Middle frontal gyrus (tissue), 1 donor: ENCODE data around the gene NR6A1.

ENCODE experiments used
- DNase-seq: peaks from one replicate; pipeline ENCODE4 v3.0.0-alpha.2; 2015; ENCODE audit warnings: low spot score; ENCODE audit errors: extremely low spot score

Gene NR6A1

DNA sequence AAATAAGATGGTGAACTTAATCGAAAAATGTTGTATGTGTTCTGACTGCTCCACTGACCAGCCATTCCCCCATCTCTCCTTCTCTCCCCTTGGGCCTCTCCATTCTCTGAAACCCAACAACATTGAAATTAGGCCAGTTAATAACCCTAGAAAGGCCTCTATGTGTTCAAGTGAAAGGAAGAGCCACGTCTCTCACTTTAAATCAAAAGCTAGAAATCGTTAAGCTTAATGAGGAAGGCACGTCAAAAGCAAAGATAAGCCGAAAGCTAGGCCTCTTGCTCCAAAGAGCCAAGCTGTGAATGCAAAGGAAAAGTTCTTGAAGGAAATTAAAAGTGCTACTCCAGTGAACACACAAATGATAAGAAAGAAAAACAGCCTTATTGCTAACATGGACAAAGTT, 186.5 kb downstream of the NR6A1 start:
- no peak for DNase-seq

DNA sequence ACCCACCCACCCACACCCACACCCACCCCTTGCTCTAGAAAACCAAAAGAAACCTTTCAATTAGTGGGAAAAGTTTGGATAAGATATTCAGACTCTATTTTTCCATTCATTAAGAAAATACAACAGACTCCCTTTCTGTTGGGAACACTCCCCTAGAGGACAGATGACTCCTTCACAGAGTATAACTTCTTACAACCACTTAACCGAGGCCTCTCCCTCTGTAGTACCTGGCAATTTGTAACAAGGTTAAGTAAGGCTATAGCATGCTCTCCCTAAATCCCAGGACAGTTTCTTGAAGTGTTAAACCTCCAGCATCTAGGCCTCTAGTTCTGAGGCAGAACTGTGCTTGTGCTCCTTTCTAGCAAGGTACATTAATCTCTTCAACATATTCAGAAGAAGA, 188.0 kb downstream of the NR6A1 start:
- DNase-seq, result no peak

DNA sequence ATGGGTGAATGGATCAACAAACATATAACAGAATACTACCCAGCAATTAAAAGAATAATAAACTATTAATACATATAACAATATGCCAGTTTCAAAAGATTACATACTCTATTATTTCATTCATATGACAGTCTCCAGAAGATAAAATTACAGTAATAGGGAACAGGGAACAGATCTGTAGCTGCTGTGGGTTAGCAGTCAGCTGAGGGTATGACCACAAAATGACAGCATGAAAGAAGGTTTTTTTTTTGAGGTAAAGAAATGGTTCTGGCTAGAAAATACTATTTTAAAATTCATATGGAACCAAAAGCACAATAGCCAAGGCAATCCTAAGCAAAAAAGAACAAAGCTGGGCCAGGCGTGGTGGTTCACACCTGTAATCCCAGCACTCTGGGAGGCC, 190.9 kb downstream of the NR6A1 start:
- no peak for DNase-seq

DNA sequence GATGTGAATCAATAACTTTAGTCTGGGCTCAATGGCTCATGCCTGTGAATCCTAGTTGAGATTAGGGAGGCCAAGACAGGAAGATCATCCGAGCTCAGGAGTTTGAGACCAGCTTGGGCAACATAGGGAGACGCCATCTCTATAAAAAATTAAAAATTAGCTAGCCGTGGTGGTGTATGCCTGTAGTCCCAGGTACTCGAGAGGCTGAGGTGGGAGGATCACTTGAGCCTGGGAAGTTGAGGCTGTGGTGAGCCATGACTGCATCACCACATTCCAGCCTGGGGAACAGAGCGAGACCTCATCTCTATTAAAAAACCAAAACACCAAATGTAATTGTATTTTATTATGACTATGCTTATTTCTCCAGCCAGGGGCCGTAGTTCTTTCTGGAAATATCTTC, 194.4 kb downstream of the NR6A1 start:
- DNase-seq, result no peak

DNA sequence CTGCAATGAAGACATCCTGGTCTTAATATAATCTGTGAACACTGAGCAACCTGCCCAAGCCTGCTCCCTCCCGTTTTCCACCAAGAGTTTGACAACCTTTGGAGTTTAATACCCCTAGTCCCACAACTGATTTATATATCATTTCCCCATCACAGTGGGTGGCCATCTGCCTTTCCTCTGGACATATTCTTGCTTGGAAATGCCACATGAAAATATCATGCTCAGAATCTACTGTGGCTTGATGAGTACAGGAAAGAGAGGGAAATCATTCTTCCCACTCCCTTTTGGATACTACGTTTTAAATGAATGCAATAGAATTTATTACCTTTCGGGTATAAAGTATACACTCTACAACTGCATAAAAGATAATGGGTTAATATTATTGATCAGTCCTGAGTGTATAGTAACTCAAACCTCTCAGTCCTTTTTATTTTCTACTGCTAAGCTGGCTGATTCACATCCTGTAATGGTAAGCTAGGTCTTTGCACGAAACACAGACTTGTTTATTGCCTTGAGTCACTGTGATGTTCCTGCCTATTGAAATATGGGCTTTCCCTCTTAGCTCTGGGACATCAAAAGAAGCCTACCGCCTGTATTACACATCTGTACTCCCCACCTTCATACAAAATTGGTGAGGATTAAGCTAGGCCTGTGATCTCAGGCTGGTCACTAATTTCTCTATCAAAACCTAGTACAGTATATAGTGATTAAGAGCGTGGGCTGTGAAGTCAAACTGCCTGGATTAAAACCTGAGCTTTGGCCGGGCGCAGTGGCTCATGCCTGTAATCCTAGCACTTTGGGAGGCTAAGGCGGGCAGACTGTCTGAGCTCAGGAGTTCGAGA, 196.4 kb downstream of the NR6A1 start:
- DNase-seq, result no peak

DNA sequence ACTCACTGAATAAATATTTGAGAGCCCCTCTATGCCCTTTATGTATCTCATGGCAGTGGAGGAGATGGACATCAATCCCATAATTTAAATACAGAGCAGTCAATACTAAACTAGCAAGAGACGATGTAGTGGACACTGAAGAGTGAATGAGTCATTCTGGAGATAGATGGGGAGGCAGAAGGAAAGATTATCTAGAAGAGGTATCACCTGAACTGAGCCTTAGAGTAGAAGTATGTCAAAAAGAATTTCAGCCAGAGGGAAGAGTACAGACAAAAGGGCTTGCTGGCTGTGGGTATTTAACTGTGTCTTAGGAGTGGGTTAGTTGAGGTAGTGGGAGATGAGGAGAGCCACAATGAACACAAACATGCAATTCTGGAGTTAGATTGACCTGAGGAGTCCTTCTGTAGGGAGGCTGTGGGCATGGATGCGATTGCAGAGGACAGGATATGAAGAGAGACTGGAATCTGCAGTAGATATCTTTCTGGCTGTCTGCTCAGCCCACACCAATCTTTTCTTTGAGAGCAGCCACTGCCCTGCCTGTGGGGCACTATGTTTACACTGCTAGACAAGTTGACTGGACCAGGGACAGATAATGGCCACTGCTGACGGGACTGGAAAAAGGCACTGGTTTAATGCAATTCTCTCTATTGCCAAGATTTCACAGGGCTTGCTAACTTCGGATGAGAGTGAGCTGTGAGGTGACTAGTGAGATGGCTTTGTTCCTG, 200.0 kb downstream of the NR6A1 start:
- DNase-seq, result no peak

DNA sequence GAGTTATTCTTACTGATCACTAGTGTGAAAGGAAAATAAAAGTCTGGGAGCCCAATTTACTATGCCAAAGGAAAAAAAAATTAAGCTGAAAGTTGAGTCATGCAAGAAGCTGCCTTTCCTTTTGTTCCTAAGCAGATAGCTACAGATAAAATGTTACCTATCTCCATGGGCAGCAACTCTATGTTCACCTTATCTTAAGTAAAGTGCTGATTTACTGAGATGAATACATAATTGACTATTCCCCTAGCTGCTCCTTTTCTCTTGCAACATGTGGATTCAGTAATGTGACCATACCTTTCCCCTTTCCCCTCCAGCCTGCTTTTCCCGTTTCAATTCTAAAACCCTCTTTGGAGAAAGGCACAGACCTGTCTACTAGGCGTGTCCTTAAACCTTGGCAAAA, 201.2 kb downstream of the NR6A1 start:
- DNase-seq, result no peak

DNA sequence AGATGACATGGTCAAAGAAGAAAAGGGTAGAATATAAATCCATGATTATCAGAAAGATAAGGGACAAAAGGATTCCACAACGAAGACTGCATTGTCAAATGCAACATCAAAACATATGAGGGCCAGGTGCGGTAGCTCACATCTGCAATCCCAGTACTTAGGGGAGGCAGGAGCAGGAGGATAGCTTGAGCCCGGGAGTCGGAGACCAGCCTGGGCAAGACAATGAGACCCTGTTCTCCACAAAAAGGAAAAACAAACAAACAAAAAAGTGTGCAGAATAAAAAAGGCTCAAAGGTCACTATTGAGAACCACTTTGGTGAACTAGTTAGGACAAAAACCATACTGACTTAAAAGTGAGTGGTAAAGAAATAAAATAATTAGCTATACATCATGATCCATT, 203.7 kb downstream of the NR6A1 start:
- DNase-seq, result no peak

DNA sequence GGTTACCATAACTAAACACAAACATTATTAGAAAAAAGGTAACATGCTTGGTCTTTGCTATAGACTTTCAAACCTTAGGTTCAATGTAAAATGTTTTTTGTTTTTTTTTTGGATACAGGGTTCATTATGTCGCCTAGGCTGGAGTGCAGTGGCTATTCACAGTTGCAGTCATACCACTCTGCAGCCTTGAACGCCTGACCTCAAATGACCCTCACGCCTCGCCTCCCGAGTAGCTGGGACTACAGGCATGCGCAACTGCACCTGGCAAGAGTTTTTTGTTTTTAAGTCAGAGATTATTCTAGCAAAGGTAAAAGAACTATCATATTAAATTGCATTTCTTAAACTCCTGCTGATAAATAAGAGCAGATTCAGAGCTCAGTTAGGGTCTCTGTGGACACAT, 208.8 kb downstream of the NR6A1 start:
- DNase-seq, result no peak

DNA sequence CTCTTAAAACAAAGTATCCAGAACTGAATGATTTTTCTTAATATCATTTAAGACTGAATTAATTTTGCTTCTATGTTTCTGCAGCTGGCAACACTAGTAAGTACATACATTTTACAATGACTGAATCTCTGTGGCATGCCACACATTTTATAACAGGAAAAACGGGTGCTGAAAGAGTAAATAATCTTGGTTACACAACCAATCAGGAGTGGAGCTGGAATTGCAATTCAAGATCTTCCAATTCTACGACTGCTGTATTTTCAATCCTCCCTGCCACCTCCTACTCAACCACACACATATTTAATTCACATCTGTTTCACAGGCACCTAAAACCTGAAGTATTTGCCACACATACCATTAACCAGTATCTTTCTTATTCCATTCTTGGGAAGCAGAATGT, 211.2 kb downstream of the NR6A1 start:
- no peak for DNase-seq

DNA sequence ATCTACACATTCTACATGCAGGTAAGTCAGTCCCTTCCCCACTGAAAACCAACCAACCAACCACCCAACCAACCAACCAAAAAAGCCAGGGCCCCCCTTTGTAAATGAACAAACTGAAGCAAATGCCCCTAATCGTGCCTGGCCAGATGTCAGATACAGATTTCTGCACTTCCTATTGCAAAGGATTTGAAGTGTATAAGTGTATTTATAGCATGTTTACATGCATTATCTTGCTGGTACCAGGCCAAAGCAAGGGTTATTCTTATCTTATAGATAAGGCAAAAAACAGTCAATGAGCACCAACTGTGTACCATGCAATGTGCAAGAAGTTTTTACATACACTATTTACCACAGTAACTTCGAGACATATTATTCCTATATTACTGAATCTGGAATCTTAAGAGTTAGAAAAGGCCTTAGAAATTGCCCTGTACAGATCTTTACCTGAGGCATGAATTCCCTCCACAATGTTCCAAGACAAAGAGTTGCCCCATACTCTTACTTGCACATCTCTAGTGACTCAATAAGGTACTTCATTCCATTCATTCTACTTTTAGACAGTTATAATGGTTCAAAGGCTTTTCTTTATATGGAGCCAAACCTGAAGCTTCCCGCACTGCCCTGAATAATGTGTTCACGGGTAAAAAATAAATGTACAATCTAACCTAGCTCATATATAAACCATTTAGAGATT, 212.2 kb downstream of the NR6A1 start:
- DNase-seq, result no peak

DNA sequence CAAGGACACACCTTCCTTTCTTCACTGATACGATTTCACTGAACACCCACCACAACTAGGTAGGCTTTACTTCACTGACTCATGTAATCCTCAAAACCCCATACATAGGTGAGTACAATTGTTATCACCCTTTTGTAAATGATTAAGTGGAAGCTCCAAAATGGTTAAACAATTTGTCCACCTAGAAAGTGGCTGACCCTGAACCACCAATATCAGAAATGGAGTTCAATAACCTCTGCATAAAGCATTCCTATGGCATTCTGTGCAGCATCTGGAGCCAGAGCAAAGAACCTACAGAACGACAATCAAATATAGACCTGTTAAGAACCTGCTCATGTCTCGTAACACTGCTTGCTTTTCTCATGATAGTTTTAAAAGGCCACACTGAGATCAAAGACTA, 213.2 kb downstream of the NR6A1 start:
- no peak for DNase-seq

DNA sequence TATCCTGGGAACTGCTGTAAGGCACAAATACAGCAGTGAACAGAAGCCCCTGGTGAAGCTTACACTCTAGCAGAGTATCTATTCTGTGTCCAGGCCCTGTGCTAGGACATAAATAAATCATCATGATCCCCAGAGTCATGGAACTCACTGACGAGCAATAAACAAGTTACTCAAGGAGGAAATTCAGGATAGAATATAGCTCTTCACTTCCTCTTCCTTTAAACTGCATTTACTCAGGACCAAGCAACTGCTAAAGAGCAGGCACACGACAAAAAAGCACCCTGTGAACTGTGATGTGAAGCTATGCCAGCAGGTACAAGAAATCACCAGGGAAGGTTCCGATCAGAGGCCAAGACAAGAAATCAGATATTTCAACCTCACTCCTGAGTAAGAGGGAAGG, 216.1 kb downstream of the NR6A1 start:
- no peak for DNase-seq

DNA sequence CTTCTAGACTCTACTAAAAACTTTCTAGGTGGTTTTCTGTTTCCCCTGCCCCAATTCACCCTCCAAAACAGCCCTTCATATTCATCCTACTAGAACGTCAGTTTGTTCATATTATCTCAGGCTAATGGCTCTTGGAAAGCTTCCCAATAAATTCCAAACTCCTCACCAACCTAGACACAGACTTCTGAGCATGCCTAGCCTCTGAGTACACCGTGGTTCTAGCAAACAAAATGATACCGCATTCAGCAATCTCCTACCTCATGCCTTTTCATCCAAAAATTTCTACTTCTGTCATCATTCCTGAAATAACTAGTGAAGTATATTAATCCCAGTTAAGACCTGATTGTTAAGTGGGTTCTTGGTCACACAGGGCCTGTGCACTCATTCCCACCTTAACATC, 217.4 kb downstream of the NR6A1 start:
- no peak for DNase-seq

DNA sequence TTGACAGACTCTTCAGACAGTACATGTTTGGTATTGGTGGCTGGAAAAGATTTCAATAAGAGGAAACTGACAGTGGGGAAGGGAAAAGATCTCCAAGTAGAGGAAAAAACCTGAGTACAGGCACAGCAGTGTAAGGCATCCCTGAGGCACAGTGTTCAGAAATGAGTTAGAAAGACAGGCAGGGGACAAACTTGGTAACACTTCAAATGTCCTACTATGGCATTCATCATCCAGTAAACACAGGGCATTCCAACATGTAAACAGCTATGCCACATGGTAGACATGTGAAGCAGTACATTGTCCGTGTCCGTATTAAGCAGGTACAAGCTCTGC, 218.9 kb downstream of the NR6A1 start:
- DNase-seq, result no peak

DNA sequence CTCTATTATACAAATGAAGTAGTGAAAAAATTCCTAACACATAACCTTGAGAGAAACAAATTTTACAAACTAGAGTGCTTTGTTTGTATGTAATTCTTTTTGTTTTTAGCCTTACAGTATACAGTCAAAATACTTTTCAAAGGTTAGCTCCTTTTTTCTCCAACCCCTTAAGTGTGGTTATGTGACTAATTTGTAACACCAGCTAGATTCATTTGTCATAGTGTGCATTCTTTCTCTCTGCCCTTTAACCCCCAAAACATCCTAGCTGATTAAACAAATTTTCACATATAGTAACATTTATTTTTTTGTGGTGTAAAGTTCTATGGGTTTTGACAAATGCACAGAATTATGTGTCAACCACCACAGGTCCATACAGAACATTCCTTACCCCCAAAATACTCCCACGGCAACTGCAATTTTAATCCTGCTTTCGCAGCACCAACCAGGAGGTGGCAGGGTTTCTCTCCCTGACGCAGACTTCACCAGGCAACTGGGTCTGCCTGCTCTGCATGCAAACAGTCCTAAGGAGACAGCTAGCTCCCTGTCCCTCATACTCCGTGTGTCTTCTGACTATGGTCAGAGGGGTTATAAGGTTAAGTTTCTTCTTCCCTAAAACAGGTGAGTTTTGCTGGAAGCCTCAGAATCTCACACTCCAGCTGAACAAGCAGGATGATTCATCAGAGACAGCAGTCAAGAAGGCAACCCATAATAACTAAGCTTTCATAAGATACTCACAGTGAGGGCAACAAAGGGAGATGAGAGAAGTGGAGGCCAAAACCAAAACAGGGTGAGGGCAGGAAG, 219.4 kb downstream of the NR6A1 start:
- peak; percentile 22 for DNase-seq

DNA sequence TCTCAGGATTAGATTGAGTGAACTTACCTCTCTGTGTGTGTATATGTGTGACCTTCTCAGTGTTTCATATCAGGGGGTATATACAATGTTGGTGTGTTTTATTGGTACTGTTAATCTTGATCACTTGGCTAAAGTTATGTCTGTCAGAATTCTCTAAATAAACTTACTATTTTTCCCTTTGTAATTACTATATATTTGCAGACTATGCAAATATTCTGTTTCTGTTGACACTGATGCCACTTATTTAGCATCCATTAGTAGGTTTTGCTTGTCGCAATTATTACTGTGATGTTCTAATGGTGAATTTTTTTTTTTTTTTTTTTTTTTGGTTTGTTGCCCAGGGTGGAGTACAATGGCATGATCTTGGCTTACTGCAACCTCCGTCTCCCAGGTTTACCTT, 221.0 kb downstream of the NR6A1 start:
- DNase-seq, result no peak

DNA sequence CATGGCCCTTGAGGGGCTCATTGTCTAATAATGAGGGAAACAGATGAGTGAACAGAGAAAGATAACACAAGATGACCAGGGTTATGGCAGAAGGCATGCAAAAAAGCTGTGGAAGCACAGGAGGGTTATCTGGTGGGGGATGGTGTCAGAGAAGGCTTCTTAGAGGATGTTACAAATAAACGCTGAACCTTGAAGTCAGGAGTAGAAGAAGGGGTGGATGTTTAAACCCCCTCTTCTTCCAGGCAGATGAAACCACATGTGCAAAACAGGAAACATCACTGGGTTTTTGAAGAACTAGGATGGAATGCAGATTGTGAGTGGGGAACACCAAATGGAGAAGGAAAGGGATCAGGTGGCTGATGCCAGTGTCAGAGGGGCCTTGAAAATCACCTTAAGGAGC, 222.1 kb downstream of the NR6A1 start:
- no peak for DNase-seq

DNA sequence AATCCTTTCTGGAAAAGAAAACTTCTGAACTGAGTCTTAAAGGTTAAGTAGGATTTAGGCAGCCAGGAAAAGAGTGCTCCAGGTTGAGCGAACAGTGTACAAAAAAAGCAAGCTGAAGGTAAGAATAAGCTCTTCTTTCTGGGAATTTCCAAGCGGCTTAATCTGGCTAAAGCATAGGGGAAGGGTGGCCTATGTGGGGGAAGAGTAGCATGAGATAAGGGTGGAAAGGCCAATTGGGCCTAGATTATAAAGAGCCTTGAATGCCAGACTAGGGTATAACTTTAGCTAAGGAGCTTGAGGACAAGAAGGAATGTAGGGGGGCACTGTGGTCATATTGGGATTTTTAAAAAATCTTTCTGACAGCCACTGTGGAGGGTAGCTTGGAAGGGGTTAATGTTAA, 226.6 kb downstream of the NR6A1 start:
- no peak for DNase-seq

DNA sequence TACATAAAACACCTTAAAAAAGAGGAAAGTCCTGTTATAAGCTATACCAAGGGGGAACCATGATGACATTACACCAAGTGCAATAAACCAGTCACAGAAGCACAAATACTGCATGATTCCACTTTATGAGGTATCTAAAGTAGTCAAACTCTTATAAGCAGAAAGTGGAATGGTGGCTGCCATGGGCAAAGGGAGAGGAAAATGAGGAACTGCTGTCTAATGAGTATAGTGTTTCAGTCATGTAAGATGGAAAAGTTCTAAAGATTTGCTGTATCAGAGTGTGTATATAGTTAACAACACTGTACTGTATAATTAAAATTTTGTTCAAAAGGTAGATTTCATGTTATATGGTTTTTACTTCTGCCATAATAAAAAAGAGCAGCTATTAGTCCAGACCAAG, 229.3 kb downstream of the NR6A1 start:
- DNase-seq, result no peak

DNA sequence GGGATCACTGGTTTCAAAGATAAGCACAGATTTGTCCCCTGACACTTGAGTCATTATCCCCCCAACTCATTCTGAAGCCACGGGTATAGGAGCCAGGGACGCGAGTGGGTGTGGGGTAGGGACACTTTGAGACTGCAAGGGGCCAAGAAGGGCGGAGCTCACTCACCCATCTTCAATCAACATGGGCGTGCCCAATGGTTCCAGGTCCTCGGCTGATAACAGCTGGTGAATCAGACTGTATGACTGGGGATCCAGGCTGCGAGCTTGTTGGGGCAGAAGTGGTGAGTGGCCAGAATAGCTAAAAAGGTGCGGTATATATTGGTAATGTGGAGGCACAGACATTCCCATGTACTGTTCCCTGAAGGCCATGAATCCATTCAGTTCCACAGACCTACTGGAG, 233.2 kb downstream of the NR6A1 start:
- DNase-seq, result no peak

DNA sequence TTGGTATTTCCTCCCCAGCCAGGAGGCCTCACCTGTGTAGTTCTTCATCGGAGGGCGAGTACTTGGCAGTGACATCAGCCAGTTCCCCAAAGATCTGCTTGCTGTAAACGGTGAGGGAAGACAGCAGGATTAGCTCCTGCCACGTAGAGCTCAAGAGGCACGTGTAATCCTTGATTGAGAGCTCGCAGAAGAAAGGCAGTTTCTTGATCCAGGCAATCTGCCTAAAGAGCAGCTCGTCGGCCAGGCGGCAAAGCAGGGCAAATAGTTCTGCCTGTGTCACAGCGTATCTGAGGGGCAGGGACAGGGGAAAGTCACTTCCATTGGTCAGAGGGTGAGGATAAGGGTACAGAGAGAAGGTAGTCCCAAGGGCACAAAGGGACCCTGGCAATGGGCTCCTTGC, 235.3 kb downstream of the NR6A1 start:
- no peak for DNase-seq
